ENCODE measurements around the gene DNAAF9. TPM values are rescaled to one million over a fixed set of nuclear protein-coding genes. Genes with fewer than 3 reads are reported as not detected.
A peak's percentile ranks its signal among the peaks of the same experiment; 100 is the strongest.

Gene DNAAF9
- total RNA-seq (2021; fragmentation: NEBNext Ultra II Directional; extraction: Animal tissue kit (Norgen Biotek cat#: 25700)) (5.0 and 5.7 TPM in 2 replicates), polyA plus RNA-seq (2011; rRNA removed) (2.6 and 2.7 TPM in 2 replicates), polyA minus RNA-seq (2011; rRNA and poly(A)+ RNA removed) (6.7 and 7.5 TPM in 2 replicates)
- polyA plus RNA-seq (2011; cell fraction: cytosol; rRNA removed), result 3.5 TPM
- 7.1 TPM for polyA plus RNA-seq (2011; cell fraction: nucleus; rRNA removed)
- polyA plus RNA-seq (2012, experiment 1 of 2), result 3.3 to 4.1 TPM (median 3.9 TPM) in 4 replicates
- polyA plus RNA-seq (2012, experiment 2 of 2), result 0.70 TPM
- polyA plus RNA-seq (2013, experiment 1 of 2), result 2.7 TPM
- polyA plus RNA-seq (2013, experiment 2 of 2), result 2.3 TPM
- polyA minus RNA-seq (2011; cell fraction: cytosol; rRNA and poly(A)+ RNA removed), result 3.4 TPM
- polyA minus RNA-seq (2011; cell fraction: nucleus; rRNA and poly(A)+ RNA removed), result 8.6 TPM
- long read RNA-seq, experiment 1, partial matches to known transcripts, result 1 of 6 reads
- long read RNA-seq, experiment 1, other reads (novel, unspliced or antisense), result 5 of 6 reads
- long read RNA-seq, experiment 2, result 0 reads

DNA sequence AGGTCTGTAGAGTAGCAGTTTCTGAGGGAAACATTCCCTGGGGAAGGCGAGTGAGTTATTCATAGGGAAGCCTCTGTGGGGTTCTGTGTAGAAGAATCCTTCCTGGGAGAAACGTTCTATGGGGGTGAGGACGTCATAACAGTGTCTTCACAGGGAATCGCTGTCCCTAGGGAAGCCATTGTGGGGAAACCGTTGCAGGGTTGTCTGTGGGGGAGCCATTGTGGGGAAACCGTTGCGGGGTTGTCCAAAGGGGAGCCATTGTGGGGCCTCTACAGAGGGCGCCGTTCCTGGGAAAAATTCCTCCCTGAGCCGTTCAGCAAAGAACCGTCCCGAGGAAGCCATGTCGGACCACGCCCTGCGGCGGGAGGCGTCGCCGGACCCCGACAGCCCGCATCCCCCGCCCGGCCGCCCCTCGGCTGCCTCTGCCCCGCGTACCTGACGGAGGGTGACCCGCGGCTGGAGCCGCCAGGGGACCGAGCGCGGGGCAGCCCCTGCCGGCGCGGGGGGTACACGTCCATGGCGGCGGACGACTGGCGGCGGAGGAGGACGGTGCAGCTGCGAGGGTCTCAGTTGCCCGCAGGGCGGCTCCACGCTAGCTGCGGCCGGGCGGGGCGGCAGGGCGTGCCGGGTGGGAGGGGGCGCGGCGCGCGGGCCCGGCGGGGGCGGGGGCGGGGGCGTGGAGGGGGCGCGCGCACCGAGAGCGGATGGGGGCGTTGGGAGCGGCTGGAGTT, at the start of gene DNAAF9:
Gene DNAAF9, minus strand, starts transcription at position 630 of the 731 bp plus-strand sequence. Its CDS starts 112 bp downstream, at position 518.
- Histone ChIP-seq H3K79me1 (ENCODE audit: low read depth, low read length) (no peaks in the 10 kb centered on the region; the same call in 1 of the 2 replicates), H2AK5ac (ENCODE audit: low read depth, low read length) (no peak within 1 kb of the TSS), H3K9me3 (ENCODE audit: insufficient read depth in 2 of 2, low read depth in 1 of 2, low read length in 1 of 2) (no peaks in the 10 kb centered on the region), H3K23me2 (ENCODE audit: low read depth, low read length) (peaks cover 15% of the 10 kb centered on the region), H3K79me2 (ENCODE audit: control insufficient read depth in 1 of 2, insufficient read depth in 2 of 2, low read length in 2 of 2) (peaks cover 0 to 13% of the 10 kb centered on the region in 2 experiments; a peak in 1 of 4 replicates), H3K14ac (ENCODE audit: insufficient read length) (no peak within 1 kb of the TSS), H2BK20ac (ENCODE audit: low read length) (no peak within 1 kb of the TSS), H2BK15ac (ENCODE audit: low read length) (no peak within 1 kb of the TSS), H3K23ac (ENCODE audit: insufficient read length) (no peak within 1 kb of the TSS), H4K91ac (replicated peaks; ENCODE audit: insufficient read length, low read length) (no peak within 1 kb of the TSS), H3K36me3 (ENCODE audit: control insufficient read depth in 2 of 4, insufficient read depth in 4 of 4, low read length in 3 of 4) (no peaks in the 10 kb centered on the region), H2BK5ac (ENCODE audit: low read depth, low read length) (peak within 1 kb of the TSS; percentile 56; the same call in 1 of the 2 replicates), H3K27me3 (replicated peaks in 1 of 4; ENCODE audit: control insufficient read depth in 3 of 4, extremely low read depth in 1 of 4, insufficient read depth in 3 of 4, low read length in 3 of 4) (peaks cover 0 to 4% (median 0%) of the 10 kb centered on the region in 4 experiments; a peak in 3 of 7 replicates), H2BK12ac (ENCODE audit: low read depth, low read length) (no peak within 1 kb of the TSS), H4K5ac (ENCODE audit: insufficient read length, low read depth, low read length) (peak within 1 kb of the TSS; percentile 65), H4K8ac (ENCODE audit: extremely low read depth, insufficient read depth, low read length) (peak within 1 kb of the TSS; percentile 62), H3K4ac (replicated peaks; ENCODE audit: insufficient read length, low read depth, low read length) (no peak within 1 kb of the TSS), H3K27ac (ENCODE audit: low read depth, low read length) (no peak within 1 kb of the TSS), H3K4me3 (ENCODE audit: extremely low read depth in 1 of 4, insufficient read depth in 2 of 4, low read depth in 3 of 4, low read length in 4 of 4) (peak within 1 kb of the TSS; percentile 68 to 86 (median 72)), H2BK120ac (replicated peaks; ENCODE audit: low read depth, low read length) (no peak within 1 kb of the TSS), H3K18ac (ENCODE audit: extremely low read depth, low read length) (peak within 1 kb of the TSS; percentile 9; the same call in 1 of the 2 replicates), H3K4me1 (replicated peaks in 1 of 4; ENCODE audit: control insufficient read depth in 3 of 4, insufficient read depth in 4 of 4, low read length in 3 of 4) (peaks cover 0 to 2% (median 0%) of the 10 kb centered on the region in 4 experiments; a peak in 4 of 7 replicates), H3K9ac (replicated peaks in 1 of 4; ENCODE audit: extremely low read depth in 1 of 4, low read depth in 3 of 4, low read length in 3 of 4) (peak within 1 kb of the TSS; percentile 17 to 81 (median 29); a peak in 6 of 7 replicates), H2AFZ (ENCODE audit: low read length) (peak within 1 kb of the TSS; percentile 78), H3K56ac (replicated peaks; ENCODE audit: insufficient read length, low read depth, low read length) (no peak within 1 kb of the TSS), H4K20me1 (replicated peaks in 1 of 2; ENCODE audit: control insufficient read depth in 1 of 2, insufficient read depth in 2 of 2, low read length in 2 of 2) (peaks cover 2 to 3% of the 10 kb centered on the region in 2 experiments), H3K4me2 (ENCODE audit: insufficient read depth in 1 of 2, low read depth in 2 of 2, low read length in 2 of 2) (peak within 1 kb of the TSS; percentile 97 to 98)
- WGBS, 2 experiments (ENCODE audit: extremely low coverage in 1 of 2, insufficient coverage in 1 of 2, insufficient read length in 1 of 2, insufficient replicate concordance in 2 of 2, low coverage in 1 of 2, low lambda C conversion rate in 2 of 2, missing lambda C conversion rate in 1 of 2), result 0% methylated on average over 24 of the region's 71 CpGs; no CpG with 5 or more reads in 1 of the 2 experiments
- no peak for FAIRE-seq
- POLR2A ChIA-PET (ENCODE audit: partially characterized antibody), result interaction anchor here (0.8 to 2.3 kb wide), 4 partner anchors 9 to 35 kb away, joined by 3 to 6 read pairs (median 3); no protein-coding TSS in a partner anchor
- CTCF ChIA-PET (ENCODE audit: partially characterized antibody), result interaction anchor here (0.8 to 1.8 kb wide), 7 partner anchors 9 to 170 kb away, joined by 3 to 5 read pairs (median 3); no protein-coding TSS in a partner anchor
- DNase-seq (ENCODE audit: low read depth in 1 of 2, low spot score in 2 of 2), result peak in 1 of 2 experiments; percentile 81
- TF ChIP-seq HDAC2 (IDR thresholded peaks at IDR 0.05; ENCODE audit: borderline replicate concordance in 1 of 2, low read depth in 2 of 2, low read length in 2 of 2) (peak in 1 of 2 experiments; percentile 49; a peak in 1 of 4 replicates), POU5F1 (IDR thresholded peaks at IDR 0.05; ENCODE audit: low read depth, low read length) (no peak)
